Activated T-helper 17 cell treated with anti-CD3 and anti-CD28 coated beads, Interleukin-2, amount 50 U/mL, for 72 hours (primary cell): ENCODE data around the gene ATP11A. TPM values are rescaled to one million over a fixed set of nuclear protein-coding genes. Genes with fewer than 3 reads are reported as not detected.

Experiments used
- ATAC-seq: fragments of 150-1000 bp; cut with Tn5 transposase; replicated peaks from 2 replicates; pipeline ENCODE4 v1.10.0; 2021; ENCODE audit warnings: mild to moderate bottlenecking, moderate library complexity
- H3K27ac Mint-ChIP-seq: one replicate; pipeline ENCODE4 v1.8.0; 2022; ENCODE audit warnings: mixed read lengths
- H3K27me3 Mint-ChIP-seq: one replicate; pipeline ENCODE4 v1.8.0; 2022; ENCODE audit warnings: mixed read lengths
- H3K36me3 Mint-ChIP-seq: one replicate; pipeline ENCODE4 v1.8.0; 2022; ENCODE audit warnings: low read depth, mild to moderate bottlenecking, mixed read lengths
- H3K4me1 Mint-ChIP-seq: one replicate; pipeline ENCODE4 v1.8.0; 2022; ENCODE audit warnings: mixed read lengths
- H3K4me3 Mint-ChIP-seq: one replicate; pipeline ENCODE4 v1.8.0; 2022; ENCODE audit warnings: mild to moderate bottlenecking, mixed read lengths
- H3K9me3 Mint-ChIP-seq: one replicate; pipeline ENCODE4 v1.8.0; 2022; ENCODE audit warnings: mixed read lengths
- total RNA-seq, 2 donors: library from RNA; stranded (reverse); gene quantifications; one replicate each; pipeline ENCODE4 v1.2.3, GENCODE V29; 2022

The ATP11A gene
- total RNA-seq, 2 donors from 2014 or later = 39.7 to 48.6 TPM

GRCh38 chr13:112896736-112897602 lies 207.1 kb downstream of the ATP11A start:
- H3K27ac Mint-ChIP-seq = no peak overlapping the region
- peaks cover 8% of the 10 kb centered on the region for H3K27me3 Mint-ChIP-seq
- H3K4me3 Mint-ChIP-seq = no peak overlapping the region
- no peaks in the 10 kb centered on the region for H3K9me3 Mint-ChIP-seq
- no peak for ATAC-seq
- H3K4me1 Mint-ChIP-seq = no peaks in the 10 kb centered on the region
- H3K36me3 Mint-ChIP-seq = no peaks in the 10 kb centered on the region

- H3K27ac Mint-ChIP-seq = no peak overlapping the region
- no peaks in the 10 kb centered on the region for H3K36me3 Mint-ChIP-seq
- H3K9me3 Mint-ChIP-seq = no peaks in the 10 kb centered on the region
- H3K4me1 Mint-ChIP-seq = no peaks in the 10 kb centered on the region
- H3K27me3 Mint-ChIP-seq = peaks cover 8% of the 10 kb centered on the region
- no peak overlapping the region for H3K4me3 Mint-ChIP-seq
- ATAC-seq = no peak
Observed at GRCh38 chr13:112897603-112897955, 207.7 kb downstream of the ATP11A start.

- Mint-ChIP-seq H3K4me3 (no peak overlapping the region), H3K4me1 (no peaks in the 10 kb centered on the region), H3K27ac (no peak overlapping the region), H3K36me3 (no peaks in the 10 kb centered on the region), H3K27me3 (peaks cover 8% of the 10 kb centered on the region), H3K9me3 (no peaks in the 10 kb centered on the region)
- no peak for ATAC-seq
Observed at GRCh38 chr13:112897956-112898620, 208.2 kb downstream of the ATP11A start.

- Mint-ChIP-seq H3K27ac (no peak overlapping the region), H3K4me3 (no peak overlapping the region), H3K36me3 (no peaks in the 10 kb centered on the region), H3K4me1 (no peaks in the 10 kb centered on the region), H3K27me3 (peaks cover 8% of the 10 kb centered on the region), H3K9me3 (no peaks in the 10 kb centered on the region)
- no peak for ATAC-seq
Observed at GRCh38 chr13:112898621-112899280, 208.9 kb downstream of the ATP11A start.

GRCh38 chr13:112899281-112900225 lies 209.7 kb downstream of the ATP11A start:
- H3K4me3 Mint-ChIP-seq = no peak overlapping the region
- no peaks in the 10 kb centered on the region for H3K9me3 Mint-ChIP-seq
- H3K36me3 Mint-ChIP-seq = no peaks in the 10 kb centered on the region
- ATAC-seq = no peak
- peaks cover 8% of the 10 kb centered on the region for H3K27me3 Mint-ChIP-seq
- H3K27ac Mint-ChIP-seq = no peak overlapping the region
- no peaks in the 10 kb centered on the region for H3K4me1 Mint-ChIP-seq

- no peak for ATAC-seq
- H3K36me3 Mint-ChIP-seq = no peaks in the 10 kb centered on the region
- H3K27ac Mint-ChIP-seq = no peak overlapping the region
- peaks cover 8% of the 10 kb centered on the region for H3K27me3 Mint-ChIP-seq
- no peaks in the 10 kb centered on the region for H3K9me3 Mint-ChIP-seq
- no peak overlapping the region for H3K4me3 Mint-ChIP-seq
- no peaks in the 10 kb centered on the region for H3K4me1 Mint-ChIP-seq
Observed at GRCh38 chr13:112900226-112900600, 210.4 kb downstream of the ATP11A start.

- Mint-ChIP-seq H3K27ac (no peak overlapping the region), H3K36me3 (no peaks in the 10 kb centered on the region), H3K4me1 (no peaks in the 10 kb centered on the region), H3K4me3 (no peak overlapping the region), H3K9me3 (no peaks in the 10 kb centered on the region), H3K27me3 (peaks cover 8% of the 10 kb centered on the region)
- ATAC-seq = no peak
Observed at GRCh38 chr13:112900691-112901091, 210.9 kb downstream of the ATP11A start.

GRCh38 chr13:112902101-112902651 lies 212.3 kb downstream of the ATP11A start:
- H3K4me1 Mint-ChIP-seq = no peaks in the 10 kb centered on the region
- H3K36me3 Mint-ChIP-seq = no peaks in the 10 kb centered on the region
- ATAC-seq = no peak
- no peak overlapping the region for H3K4me3 Mint-ChIP-seq
- no peak overlapping the region for H3K27ac Mint-ChIP-seq
- H3K9me3 Mint-ChIP-seq = no peaks in the 10 kb centered on the region
- peaks cover 4% of the 10 kb centered on the region for H3K27me3 Mint-ChIP-seq

GRCh38 chr13:112902669-112903068 lies 212.8 kb downstream of the ATP11A start:
- Mint-ChIP-seq H3K4me3 (no peak overlapping the region), H3K36me3 (no peaks in the 10 kb centered on the region), H3K27me3 (peaks cover 4% of the 10 kb centered on the region), H3K4me1 (no peaks in the 10 kb centered on the region), H3K9me3 (no peaks in the 10 kb centered on the region), H3K27ac (no peak overlapping the region)
- ATAC-seq = no peak

- Mint-ChIP-seq H3K9me3 (no peaks in the 10 kb centered on the region), H3K36me3 (no peaks in the 10 kb centered on the region), H3K27ac (no peak overlapping the region), H3K4me3 (no peak overlapping the region), H3K27me3 (peaks cover 4% of the 10 kb centered on the region), H3K4me1 (no peaks in the 10 kb centered on the region)
- ATAC-seq = no peak
Observed at GRCh38 chr13:112903071-112903577, 213.3 kb downstream of the ATP11A start.

GRCh38 chr13:112903606-112904195 lies 213.9 kb downstream of the ATP11A start:
- Mint-ChIP-seq H3K27ac (no peak overlapping the region), H3K9me3 (no peaks in the 10 kb centered on the region), H3K4me3 (no peak overlapping the region), H3K27me3 (peaks cover 4% of the 10 kb centered on the region), H3K4me1 (no peaks in the 10 kb centered on the region), H3K36me3 (no peaks in the 10 kb centered on the region)
- no peak for ATAC-seq

- Mint-ChIP-seq H3K4me1 (no peaks in the 10 kb centered on the region), H3K36me3 (no peaks in the 10 kb centered on the region), H3K4me3 (no peak overlapping the region), H3K9me3 (no peaks in the 10 kb centered on the region), H3K27ac (no peak overlapping the region), H3K27me3 (peaks cover 4% of the 10 kb centered on the region)
- ATAC-seq = no peak
Observed at GRCh38 chr13:112904436-112904960, 214.7 kb downstream of the ATP11A start.

- ATAC-seq = no peak
Observed at GRCh38 chr13:112905086-112905485, 215.2 kb downstream of the ATP11A start.

More at GRCh38 chr13:112905086-112905485, 215.2 kb downstream of the ATP11A start:
- Mint-ChIP-seq H3K27ac (no peak overlapping the region), H3K4me1 (no peaks in the 10 kb centered on the region), H3K36me3 (no peaks in the 10 kb centered on the region), H3K4me3 (no peak overlapping the region), H3K9me3 (no peaks in the 10 kb centered on the region), H3K27me3 (peaks cover 4% of the 10 kb centered on the region)
